Ishikawa (cell line): ENCODE results near the gene CACNA1D.

ENCODE experiments used
- EP300 ChIP-seq: IDR thresholded peaks from 2 replicates; pipeline ENCODE4 v1.6.1; 2012; ENCODE audit warnings: borderline replicate concordance
- NFIC ChIP-seq: IDR thresholded peaks from 2 replicates; pipeline ENCODE4 v1.6.1; 2012
- REST ChIP-seq: IDR thresholded peaks from 2 replicates; pipeline ENCODE4 v1.6.1; 2012; ENCODE audit warnings: low read depth, mild to moderate bottlenecking
- TCF12 ChIP-seq: IDR thresholded peaks from 2 replicates; pipeline ENCODE4 v1.6.1; 2012; ENCODE audit warnings: low read depth
- YY1 ChIP-seq: IDR thresholded peaks from 2 replicates; pipeline ENCODE4 v1.6.1; 2012; ENCODE audit warnings: low read depth
- TF ChIP-seq, protein P1 (sequence below): IDR thresholded peaks from 2 replicates; pipeline ENCODE4 v1.6.1; 2012

- TF ChIP-seq EP300 (no peak), YY1 (no peak), TCF12 (no peak), REST (no peak), NFIC (no peak)
- TF ChIP-seq, protein P1, sequence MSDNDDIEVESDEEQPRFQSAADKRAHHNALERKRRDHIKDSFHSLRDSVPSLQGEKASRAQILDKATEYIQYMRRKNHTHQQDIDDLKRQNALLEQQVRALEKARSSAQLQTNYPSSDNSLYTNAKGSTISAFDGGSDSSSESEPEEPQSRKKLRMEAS, result no peak
Measured at GRCh38 chr3:53850895-53851294, 356.5 kb downstream of the CACNA1D start.
